Umbilical cord (tissue), 2 donors: ENCODE measurements around the gene PAPSS2. TPM values are rescaled to one million over a fixed set of nuclear protein-coding genes. Genes with fewer than 3 reads are reported as not detected.

Source experiments
- DNase-seq: peaks from one replicate; pipeline ENCODE4 v3.0.0-alpha.2; 2015; ENCODE audit warnings: low spot score
- total RNA-seq: library from RNA; depleted of rRNA; stranded (reverse); fragments of >200 nt; gene quantifications from one replicate; pipeline ENCODE4 v1.2.3, GENCODE V29; 2014; ENCODE audit warnings: low replicate concordance; ENCODE audit not compliant: insufficient read depth

PAPSS2 gene
- total RNA-seq, 1 donor from 2014 or later = 45.5 TPM

DNA sequence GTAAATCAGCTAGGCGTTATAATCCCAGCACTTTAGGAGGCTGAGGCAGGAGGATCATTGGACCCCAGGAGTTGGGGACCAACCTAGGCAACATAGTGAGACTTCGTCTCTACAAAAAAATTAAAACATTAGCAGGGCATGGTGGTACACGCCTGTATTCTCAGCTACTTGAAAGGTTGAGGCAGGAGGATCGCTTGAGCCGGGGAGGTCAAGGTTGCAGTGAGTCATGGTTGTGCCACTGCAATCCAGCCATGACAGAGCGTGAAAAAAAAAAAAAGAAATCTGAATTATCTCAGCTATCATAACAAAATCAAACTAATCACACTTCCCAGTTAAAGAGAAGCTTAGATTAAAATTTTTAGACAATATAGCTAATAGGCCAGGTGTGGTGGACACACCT lies 123.0 kb downstream of the PAPSS2 start:
- DNase-seq = no peak

DNA sequence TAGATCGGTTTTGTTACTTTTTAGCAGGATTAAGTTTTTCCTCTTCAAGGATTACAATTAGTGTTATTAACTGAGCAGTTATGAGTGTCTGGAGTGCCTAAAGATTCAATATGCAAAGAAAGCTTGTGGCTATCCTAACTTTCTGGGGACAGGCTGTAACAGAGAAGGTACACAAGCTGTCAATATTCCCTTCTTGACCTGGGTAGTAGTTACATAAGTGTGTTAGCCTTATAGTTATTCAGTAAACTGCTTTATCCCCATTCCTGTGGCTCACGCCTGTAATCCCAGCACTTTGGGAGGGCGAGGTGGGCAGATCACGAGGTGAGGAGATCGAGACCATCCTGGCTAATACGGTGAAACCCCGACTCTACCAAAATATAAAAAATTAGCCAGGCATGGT lies 126.7 kb downstream of the PAPSS2 start:
- DNase-seq = no peak

DNA sequence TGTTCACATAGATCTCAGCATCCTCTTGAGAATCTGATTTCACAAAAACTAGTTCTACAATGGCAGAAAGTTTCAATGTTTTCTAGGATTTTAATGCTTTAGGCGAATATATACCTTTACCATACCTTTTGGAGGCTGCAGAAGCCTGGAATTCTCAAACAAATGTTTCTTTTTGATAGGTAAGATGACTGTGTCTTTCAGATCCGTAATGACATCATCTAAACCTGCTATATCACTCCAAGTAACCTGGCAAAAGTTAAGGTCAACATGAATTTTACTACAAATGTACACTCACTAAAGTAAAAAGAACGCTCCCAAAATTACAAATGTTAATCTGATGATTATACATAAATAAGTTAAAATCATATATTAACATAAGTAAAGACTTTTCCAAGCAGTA lies 130.5 kb downstream of the PAPSS2 start:
- no peak for DNase-seq

GRCh38 chr10:87794285-87794684 lies 134.6 kb downstream of the PAPSS2 start:
- no peak for DNase-seq

Other genes with a start within 250 kb of the PAPSS2 start
- gene MINPP1, start 155.0 kb upstream of the PAPSS2 start, total RNA-seq = 28.4 TPM
- 35.2 TPM for gene ATAD1, start 158.3 kb downstream of the PAPSS2 start, total RNA-seq
- gene KLLN, start 203.7 kb downstream of the PAPSS2 start, total RNA-seq = 5.1 TPM
- 114 TPM for gene PTEN, start 203.7 kb downstream of the PAPSS2 start, total RNA-seq